Natural killer cell (primary cell): ENCODE results near the gene LGALS1. TPM values are rescaled to one million over a fixed set of nuclear protein-coding genes. Genes with fewer than 3 reads are reported as not detected.
"Not testable (repeated sequence)": the region's sequence is repeated elsewhere in the genome, so short reads cannot be mapped to it uniquely, and the experiment has no call there.

ENCODE experiments used
- ATAC-seq, 3 donors: fragments of 150-1000 bp in 2 of 3; fragments of 200-7000 bp in 1 of 3; cut with Tn5 transposase; 1 replicate in 1 of 3; 2 replicates in 2 of 3; pipeline ENCODE4 v1.10.0; 2021; ENCODE audit warnings: mild to moderate bottlenecking in 2 of 3, moderate library complexity in 2 of 3
- DNase-seq, 2 donors: peaks; one replicate each; pipeline versions ENCODE4 v3.0.0 to v3.0.0-alpha.2; 2013 to 2021; ENCODE audit warnings: mixed read lengths in 1 of 2
- H3K27ac ChIP-seq: one replicate; pipeline ENCODE4 v1.5.1; 2013; ENCODE audit warnings: mild to moderate bottlenecking, low read length
- H3K27me3 ChIP-seq: one replicate; pipeline ENCODE4 v1.6.1; 2013; ENCODE audit warnings: low read length; ENCODE audit not compliant: control insufficient read depth, insufficient read depth
- H3K36me3 ChIP-seq: one replicate; pipeline ENCODE4 v1.6.1; 2013; ENCODE audit warnings: low read length; ENCODE audit not compliant: control insufficient read depth, insufficient read depth
- H3K4me1 ChIP-seq: one replicate; pipeline ENCODE4 v1.6.1; 2013; ENCODE audit warnings: low read length; ENCODE audit not compliant: control insufficient read depth, insufficient read depth
- H3K4me3 ChIP-seq: one replicate; pipeline ENCODE4 v1.5.1; 2013; ENCODE audit warnings: low read length
- H3K9me3 ChIP-seq: one replicate; pipeline ENCODE4 v1.6.1; 2013; ENCODE audit warnings: low read length; ENCODE audit not compliant: control insufficient read depth, insufficient read depth
- H3K27ac Mint-ChIP-seq, 2 donors: one replicate each; pipeline ENCODE4 v1.8.0; 2022; ENCODE audit warnings: mild to moderate bottlenecking in 2 of 2, mixed read lengths in 2 of 2, moderate library complexity in 1 of 2
- H3K27me3 Mint-ChIP-seq, 2 donors: one replicate each; pipeline ENCODE4 v1.8.0; 2022; ENCODE audit warnings: low read depth in 2 of 2, mixed read lengths in 2 of 2
- H3K36me3 Mint-ChIP-seq: one replicate; pipeline ENCODE4 v1.8.0; 2022; ENCODE audit warnings: mixed read lengths
- H3K4me1 Mint-ChIP-seq, 2 donors: one replicate each; pipeline ENCODE4 v1.8.0; 2022; ENCODE audit warnings: mixed read lengths in 2 of 2
- H3K4me3 Mint-ChIP-seq: one replicate; pipeline ENCODE4 v1.8.0; 2022; ENCODE audit warnings: mild to moderate bottlenecking, moderate library complexity, mixed read lengths
- H3K9me3 Mint-ChIP-seq, 2 donors: one replicate each; pipeline ENCODE4 v1.8.0; 2022; ENCODE audit warnings: mixed read lengths in 2 of 2
- WGBS: methylation state at CpG from one replicate; pipeline ENCODE4 v1.1.7; 2013; ENCODE audit warnings: missing lambda C conversion rate; ENCODE audit not compliant: insufficient coverage; 5-methylcytosine and 5-hydroxymethylcytosine counted together
- intact Hi-C: fragments of 100-400 bp; cut with micrococcal nuclease; formaldehyde crosslinking; loops from one replicate; pipeline ENCODE4 v1.14.2; 2022
- total RNA-seq, 4 donors: library from RNA; stranded (reverse); fragments of 120-200 nt in 1 of 4; gene quantifications; one replicate each; pipeline versions ENCODE4 v1.2.3 to v1.2.4, GENCODE V29; 2013 to 2022
- TF ChIP-seq, protein P1 (sequence below): fragments of 200-600 bp; IDR thresholded peaks from one replicate; pipeline ENCODE4 v1.8.0; 2022; ENCODE audit warnings: antibody characterized with exemption

Gene LGALS1
- total RNA-seq, 3 donors from 2014 or later (not counting 1 experiment from before 2014, with no cell fraction given), result 195 to 218 (median 214) TPM

DNA sequence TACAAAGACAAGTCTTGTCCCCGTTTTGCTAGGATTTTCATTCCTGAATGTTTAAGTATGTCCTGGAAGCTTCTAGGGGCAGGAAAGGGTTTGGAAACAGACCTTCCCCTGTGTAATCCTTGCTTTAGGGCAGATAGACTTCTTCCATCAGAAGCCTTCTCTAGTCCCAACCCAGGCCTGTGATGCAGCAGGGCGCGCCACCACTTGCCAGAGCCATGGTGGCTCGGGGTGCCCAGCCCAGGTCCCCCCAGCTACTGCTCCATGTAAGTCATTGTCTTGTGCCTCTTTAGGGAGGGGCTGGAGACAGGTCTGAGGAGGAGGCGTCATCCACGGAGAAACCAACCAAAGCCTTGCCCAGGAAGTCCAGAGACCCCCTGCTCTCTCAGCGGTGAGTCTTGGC is 15.0 kb downstream of the LGALS1 start:
- whole genome bisulfite sequencing, result 93% methylated on average over 7 of the region's 7 CpGs
- no peak overlapping the region for H3K27ac ChIP-seq
- no peaks in the 10 kb centered on the region for H3K9me3 Mint-ChIP-seq
- ATAC-seq (no peak), DNase-seq (no peak)
- peaks cover 21% of the 10 kb centered on the region for H3K4me1 ChIP-seq
- H3K27ac Mint-ChIP-seq, result no peak overlapping the region
- TF ChIP-seq, protein P1, sequence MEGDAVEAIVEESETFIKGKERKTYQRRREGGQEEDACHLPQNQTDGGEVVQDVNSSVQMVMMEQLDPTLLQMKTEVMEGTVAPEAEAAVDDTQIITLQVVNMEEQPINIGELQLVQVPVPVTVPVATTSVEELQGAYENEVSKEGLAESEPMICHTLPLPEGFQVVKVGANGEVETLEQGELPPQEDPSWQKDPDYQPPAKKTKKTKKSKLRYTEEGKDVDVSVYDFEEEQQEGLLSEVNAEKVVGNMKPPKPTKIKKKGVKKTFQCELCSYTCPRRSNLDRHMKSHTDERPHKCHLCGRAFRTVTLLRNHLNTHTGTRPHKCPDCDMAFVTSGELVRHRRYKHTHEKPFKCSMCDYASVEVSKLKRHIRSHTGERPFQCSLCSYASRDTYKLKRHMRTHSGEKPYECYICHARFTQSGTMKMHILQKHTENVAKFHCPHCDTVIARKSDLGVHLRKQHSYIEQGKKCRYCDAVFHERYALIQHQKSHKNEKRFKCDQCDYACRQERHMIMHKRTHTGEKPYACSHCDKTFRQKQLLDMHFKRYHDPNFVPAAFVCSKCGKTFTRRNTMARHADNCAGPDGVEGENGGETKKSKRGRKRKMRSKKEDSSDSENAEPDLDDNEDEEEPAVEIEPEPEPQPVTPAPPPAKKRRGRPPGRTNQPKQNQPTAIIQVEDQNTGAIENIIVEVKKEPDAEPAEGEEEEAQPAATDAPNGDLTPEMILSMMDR, result no peak
- H3K36me3 ChIP-seq, result peaks cover 49% of the 10 kb centered on the region
- no peak overlapping the region for H3K4me3 ChIP-seq
- H3K9me3 ChIP-seq, result no peaks in the 10 kb centered on the region
- no peaks in the 10 kb centered on the region for H3K36me3 Mint-ChIP-seq
- peaks cover 12 to 27% of the 10 kb centered on the region in 2 donors for H3K4me1 Mint-ChIP-seq
- intact Hi-C loops, result no loop called here
- no peak overlapping the region for H3K4me3 Mint-ChIP-seq
- no peaks in the 10 kb centered on the region for H3K27me3 ChIP-seq
- no peaks in the 10 kb centered on the region for H3K27me3 Mint-ChIP-seq

DNA sequence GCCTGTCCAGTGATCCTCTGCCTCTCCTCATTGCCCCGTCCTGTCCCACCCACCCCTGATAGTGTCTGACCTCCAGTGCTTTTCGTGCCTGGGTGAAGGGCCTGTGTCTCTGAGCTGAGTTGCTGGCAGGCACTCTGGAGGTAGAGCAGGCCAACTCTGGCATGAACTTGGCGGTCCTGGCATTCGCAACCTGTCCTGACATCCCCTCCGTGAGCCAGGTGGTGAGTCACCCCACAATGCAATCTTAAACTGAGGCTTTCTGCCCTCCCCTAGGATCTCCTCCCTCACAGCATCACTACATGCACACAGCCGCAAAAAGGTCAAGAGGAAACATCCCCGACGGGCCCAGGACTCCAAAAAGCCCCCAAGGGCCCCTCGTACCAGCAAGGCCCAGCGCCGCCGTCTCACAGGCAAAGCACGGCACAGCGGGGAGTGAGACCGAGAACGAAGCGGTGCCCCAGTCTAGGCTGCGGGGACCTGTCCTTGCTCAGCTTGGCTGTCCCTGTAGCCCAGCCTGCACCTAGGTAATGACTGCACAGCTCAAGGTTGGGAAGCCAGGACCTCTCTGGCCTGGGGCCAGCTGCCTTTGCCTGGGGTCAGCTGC is 15.6 kb downstream of the LGALS1 start:
- 98% methylated on average over 18 of the region's 18 CpGs for WGBS
- Mint-ChIP-seq H3K27ac (no peak overlapping the region), H3K4me1 (peaks cover 16 to 29% of the 10 kb centered on the region in 2 donors), H3K4me3 (no peak overlapping the region), H3K36me3 (no peaks in the 10 kb centered on the region), H3K9me3 (no peaks in the 10 kb centered on the region), H3K27me3 (no peaks in the 10 kb centered on the region)
- Histone ChIP-seq H3K4me1 (peaks cover 16% of the 10 kb centered on the region), H3K4me3 (no peak overlapping the region), H3K36me3 (peaks cover 49% of the 10 kb centered on the region), H3K9me3 (no peaks in the 10 kb centered on the region), H3K27ac (no peak overlapping the region), H3K27me3 (no peaks in the 10 kb centered on the region)
- TF ChIP-seq, protein P1, result no peak
- ATAC-seq (no peak), DNase-seq (no peak)
- intact Hi-C loops, result no loop called here

DNA sequence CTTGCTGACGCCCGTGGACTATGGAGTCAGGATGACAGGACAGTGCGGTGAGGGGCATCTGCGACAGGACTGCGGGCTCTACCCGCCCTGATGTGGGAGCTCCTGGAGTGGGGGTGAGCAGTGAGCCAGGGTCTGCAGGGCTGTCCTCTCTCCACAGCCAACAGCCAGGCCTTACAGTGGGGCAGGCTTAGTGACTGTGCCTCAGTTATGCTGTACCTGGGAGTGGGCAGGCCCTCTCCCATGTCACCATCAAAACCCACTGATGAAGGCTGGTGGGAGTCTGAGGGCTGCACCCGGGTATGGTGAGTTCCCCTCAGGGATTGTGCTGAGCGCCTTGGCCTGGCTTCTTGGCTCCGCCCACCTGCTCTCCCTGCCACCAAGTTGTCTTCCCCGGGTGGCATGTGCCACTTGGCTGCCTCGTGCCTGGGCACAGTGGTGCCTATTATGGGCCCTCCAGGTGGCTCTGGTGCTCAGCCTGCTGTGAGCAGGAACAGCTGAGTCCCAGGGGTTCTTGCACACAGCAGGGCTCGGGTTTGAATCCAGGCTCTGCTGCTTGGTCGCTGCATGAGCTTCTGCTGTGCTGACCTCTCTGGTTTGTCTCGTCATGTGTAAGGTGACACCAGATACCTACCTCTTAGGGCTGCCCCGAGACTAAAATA is 17.3 kb downstream of the LGALS1 start:
- 96% methylated on average over 15 of the region's 15 CpGs for WGBS
- no peaks in the 10 kb centered on the region for H3K9me3 Mint-ChIP-seq
- H3K27ac Mint-ChIP-seq, result no peak overlapping the region
- H3K4me1 Mint-ChIP-seq, result peaks cover 14 to 21% of the 10 kb centered on the region in 2 donors
- no peak overlapping the region for H3K4me3 Mint-ChIP-seq
- H3K4me1 ChIP-seq, result peaks cover 14% of the 10 kb centered on the region
- TF ChIP-seq, protein P1, result no peak
- no peaks in the 10 kb centered on the region for H3K27me3 Mint-ChIP-seq
- peaks cover 49% of the 10 kb centered on the region for H3K36me3 ChIP-seq
- no peaks in the 10 kb centered on the region for H3K9me3 ChIP-seq
- no peaks in the 10 kb centered on the region for H3K27me3 ChIP-seq
- H3K27ac ChIP-seq, result no peak overlapping the region
- H3K4me3 ChIP-seq, result no peak overlapping the region
- ATAC-seq (no peak), DNase-seq (no peak)
- no peaks in the 10 kb centered on the region for H3K36me3 Mint-ChIP-seq
- intact Hi-C loops, result no loop called here

DNA sequence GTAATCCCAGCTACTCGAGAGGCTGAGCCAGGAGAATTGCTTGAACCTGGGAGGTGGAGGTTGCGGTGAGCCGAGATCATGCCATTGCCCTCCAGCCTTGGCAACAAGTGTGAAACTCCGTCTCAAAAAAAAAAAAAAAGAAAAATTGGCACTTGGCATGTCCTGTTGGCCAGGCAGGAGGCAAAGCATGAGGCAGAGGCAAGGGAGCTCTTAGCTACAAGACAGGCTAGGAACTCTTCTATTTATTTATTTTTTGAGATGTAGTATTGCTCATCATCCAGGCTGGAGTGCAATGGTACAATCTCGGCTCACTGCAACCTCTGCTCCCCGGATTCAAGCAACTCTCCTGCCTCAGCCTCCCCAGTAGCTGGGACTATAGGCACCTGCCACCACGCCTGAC is 18.7 kb downstream of the LGALS1 start:
- Histone ChIP-seq H3K36me3 (peaks cover 38% of the 10 kb centered on the region), H3K4me1 (peaks cover 14% of the 10 kb centered on the region)
- intact Hi-C loops, H3K27ac ChIP-seq, H3K4me3 Mint-ChIP-seq, H3K9me3 ChIP-seq, H3K27me3 Mint-ChIP-seq, ATAC-seq, H3K4me3 ChIP-seq, H3K27me3 ChIP-seq, H3K27ac Mint-ChIP-seq, H3K36me3 Mint-ChIP-seq, H3K9me3 Mint-ChIP-seq, DNase-seq: not testable (repeated sequence)
- 93% methylated on average over 7 of the region's 7 CpGs for WGBS
- peaks cover 14 to 15% of the 10 kb centered on the region in 2 donors for H3K4me1 Mint-ChIP-seq

DNA sequence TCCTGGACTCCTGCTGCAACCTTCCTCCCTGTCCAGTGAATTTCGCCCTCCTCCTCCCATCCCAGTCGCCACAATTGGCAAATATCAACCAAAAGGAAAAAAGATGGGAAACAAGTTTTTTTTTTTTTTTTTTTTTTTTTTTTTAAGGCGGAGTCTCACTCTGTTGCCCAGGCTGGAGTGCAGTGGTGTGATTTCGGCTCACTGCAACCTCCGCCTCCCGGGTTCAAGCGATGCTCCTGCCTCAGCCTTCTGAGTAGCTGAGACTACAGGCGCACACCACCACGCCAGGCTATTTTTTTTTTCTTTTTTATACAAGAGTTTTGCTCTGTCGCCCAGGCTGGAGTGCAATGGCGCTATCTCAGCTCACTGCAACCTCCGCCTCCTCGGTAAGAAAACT is 20.8 kb downstream of the LGALS1 start:
- 44% methylated on average over 12 of the region's 13 CpGs for WGBS
- H3K27ac Mint-ChIP-seq, H3K27me3 Mint-ChIP-seq, DNase-seq, H3K36me3 Mint-ChIP-seq, H3K27ac ChIP-seq, H3K9me3 Mint-ChIP-seq, H3K9me3 ChIP-seq, H3K27me3 ChIP-seq, H3K4me3 ChIP-seq, ATAC-seq: not testable (repeated sequence)
- peak overlapping the region; percentile 56 for H3K4me3 Mint-ChIP-seq
- peaks cover 19% of the 10 kb centered on the region for H3K4me1 ChIP-seq
- peaks cover 19 to 21% of the 10 kb centered on the region in 2 donors for H3K4me1 Mint-ChIP-seq
- H3K36me3 ChIP-seq, result peaks cover 22% of the 10 kb centered on the region
- intact Hi-C loops, result loop anchor here (1.0 to 5.0 kb wide), 3 partner anchors 10 to 89 kb away; partner anchors contain the start of genes GGA1, NOL12 and PDXP
